Stimulated activated CD4-positive, alpha-beta T cell treated with anti-CD3 and anti-CD28 coated beads, Interleukin-1b, Interleukin-23, amount 100 ng/mL, for 4 hours (primary cell): ENCODE results near the gene ANXA6.

Experiments used
- DNase-seq, 2 donors: peaks; one replicate each; pipeline ENCODE4 v3.0.0-alpha.2; 2020; ENCODE audit warnings: low read depth in 2 of 2

Gene ANXA6

DNA sequence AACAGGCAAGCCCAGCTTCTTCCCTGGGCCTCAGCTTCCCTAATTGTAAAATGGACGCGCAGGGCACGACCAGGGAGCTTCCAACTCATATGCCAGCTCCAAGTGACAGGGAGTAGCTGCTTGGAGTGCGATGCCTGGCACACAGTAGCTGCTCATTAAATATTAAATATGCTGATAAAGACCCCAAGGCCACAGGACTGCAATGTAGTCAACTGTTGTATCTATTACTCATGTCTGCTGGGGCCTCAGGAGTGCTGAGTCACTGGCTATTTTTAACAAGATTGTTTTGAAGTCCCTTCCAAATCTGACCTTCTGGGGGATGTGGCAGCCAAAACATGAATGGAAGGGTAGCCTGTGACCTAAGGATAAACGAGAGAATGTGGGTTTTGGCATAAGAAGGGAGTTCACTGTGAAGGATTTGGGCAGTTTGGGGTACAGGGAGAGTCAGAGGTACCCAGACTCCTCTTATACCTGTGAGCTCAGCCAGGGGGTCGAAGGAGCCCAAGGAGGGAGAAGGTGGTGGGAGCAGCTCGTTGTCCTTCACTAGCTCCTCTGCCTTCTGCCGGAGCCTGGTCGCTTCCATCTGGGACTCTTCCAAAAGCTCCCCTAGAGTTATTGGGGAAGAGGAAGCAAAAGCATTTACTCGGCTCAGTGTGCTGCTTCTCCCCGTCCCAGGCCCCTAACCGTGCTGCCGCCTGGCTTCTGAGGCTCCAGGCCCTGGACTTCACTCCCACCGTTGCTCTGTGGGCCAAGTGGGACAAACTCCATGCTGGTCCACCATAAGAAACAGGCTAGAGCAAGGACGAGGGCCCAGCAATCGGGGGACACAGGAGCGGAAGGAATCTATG, 94.2 kb downstream of the ANXA6 start:
- no peak for DNase-seq

GRCh38 chr5:151062405-151063141, 95.0 kb downstream of the ANXA6 start:
- DNase-seq, result no peak

GRCh38 chr5:151060742-151061141, 96.8 kb downstream of the ANXA6 start:
- no peak for DNase-seq

DNA sequence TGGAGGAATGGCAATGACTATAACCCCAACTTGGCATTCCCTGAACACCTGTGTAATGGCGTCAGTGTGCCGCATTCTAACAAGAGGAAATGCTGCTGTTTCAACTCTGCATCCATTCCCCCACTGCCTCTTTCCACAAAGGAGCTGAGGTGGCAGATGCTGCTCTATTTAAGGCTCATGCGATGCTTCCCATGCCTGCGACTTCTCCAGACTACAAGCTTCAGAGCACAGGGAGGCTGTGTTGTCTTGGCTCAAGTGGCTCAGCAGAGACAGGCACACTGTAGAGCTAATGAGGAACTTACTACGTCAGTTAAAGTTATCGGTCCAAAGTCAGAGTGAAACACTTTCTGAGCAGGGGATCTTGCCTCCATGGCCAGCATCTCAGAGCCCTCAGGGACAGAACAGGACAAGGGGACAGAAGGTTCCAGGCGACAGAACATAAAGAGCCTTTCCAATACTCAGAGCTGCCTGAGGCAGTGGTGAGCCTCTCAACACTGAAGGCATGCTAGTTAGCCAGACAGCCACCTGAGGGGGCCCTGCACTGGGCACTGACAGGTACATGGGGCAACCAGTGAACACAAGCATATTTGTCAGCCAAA, 98.6 kb downstream of the ANXA6 start:
- DNase-seq, result no peak

DNA sequence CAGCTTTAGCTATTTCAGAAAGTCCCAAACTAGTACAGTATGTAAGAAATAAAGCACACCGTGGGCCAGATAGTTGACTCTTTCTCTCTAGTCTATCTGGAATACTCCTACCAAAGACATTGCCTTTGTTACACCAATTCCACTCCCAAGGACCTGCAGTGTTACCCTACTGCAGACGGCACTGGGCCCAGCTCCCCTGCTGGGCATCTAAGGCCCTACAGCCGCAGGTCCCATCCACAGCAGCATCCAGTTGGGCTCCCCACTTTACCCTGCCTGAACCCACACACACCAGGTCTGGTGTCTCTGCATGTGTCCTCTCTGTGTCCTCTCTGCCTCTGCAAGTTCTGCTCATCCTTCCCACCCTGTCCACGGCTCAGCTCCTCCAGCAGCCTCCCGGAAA, 99.3 kb downstream of the ANXA6 start:
- no peak for DNase-seq

- no peak for DNase-seq
Observed at GRCh38 chr5:151056379-151057325, 100.9 kb downstream of the ANXA6 start.

GRCh38 chr5:151055336-151055735, 102.2 kb downstream of the ANXA6 start:
- DNase-seq, result no peak

- no peak for DNase-seq
Observed at GRCh38 chr5:151054709-151055108, 102.9 kb downstream of the ANXA6 start.

DNA sequence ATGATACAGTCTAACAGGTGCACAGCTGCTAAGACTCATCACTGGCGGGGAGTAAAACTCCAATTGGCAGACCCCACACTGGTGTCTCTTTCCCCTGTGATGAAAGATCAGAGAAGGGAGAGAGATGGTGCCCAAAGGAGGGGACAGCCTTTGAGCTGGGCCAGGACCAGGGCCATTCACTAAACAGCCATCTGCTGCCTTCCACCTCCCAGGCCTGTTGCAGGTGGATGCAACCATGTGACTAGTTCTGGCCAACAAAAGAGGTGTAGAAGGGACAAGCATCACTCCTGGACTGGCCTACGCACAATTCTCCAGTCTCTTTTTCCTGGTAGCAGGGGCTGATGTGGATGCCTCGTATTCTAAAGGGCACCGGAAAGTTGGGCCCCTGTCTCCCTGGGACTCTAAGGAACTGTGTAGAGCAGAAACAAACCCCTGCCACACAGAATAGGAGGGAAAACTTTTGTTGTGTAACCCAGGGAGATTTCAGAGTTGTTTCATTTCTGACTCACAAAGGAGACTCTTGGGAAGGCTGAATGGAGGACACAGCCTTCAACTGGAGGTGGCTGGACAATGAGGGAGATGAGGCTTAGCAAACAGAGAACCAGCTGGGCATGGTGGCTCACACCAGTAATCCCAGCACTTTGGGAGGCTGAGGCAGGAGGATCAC, 103.7 kb downstream of the ANXA6 start:
- no peak for DNase-seq

- no peak for DNase-seq
Observed at GRCh38 chr5:151052836-151053235, 104.7 kb downstream of the ANXA6 start.

- DNase-seq, result no peak
Observed at GRCh38 chr5:151051931-151052608, 105.5 kb downstream of the ANXA6 start.

GRCh38 chr5:151051066-151051930, 106.3 kb downstream of the ANXA6 start:
- peak; percentile 60 to 65 for DNase-seq
